Prostate gland (tissue), 2 donors: ENCODE measurements around the gene CETP.
"Not testable (repeated sequence)": the region's sequence is repeated elsewhere in the genome, so short reads cannot be mapped to it uniquely, and the experiment has no call there.

Experiments
- CTCF ChIP-seq, 4 experiments: fragments of 200-600 bp in 2 of 4; fragments of 450-650 bp in 2 of 4; sonication (generic) in 2 of 4; IDR thresholded peaks; 1 replicate in 3 of 4; 2 replicates in 1 of 4; pipeline ENCODE4 v1.5.1; 2016 to 2019; ENCODE audit warnings: antibody characterized with exemption in 4 of 4, mild to moderate bottlenecking in 2 of 4, moderate library complexity in 2 of 4
- POLR2A ChIP-seq: fragments of 450-650 bp; IDR thresholded peaks from one replicate; pipeline ENCODE4 v1.6.1; 2016; ENCODE audit warnings: antibody characterized with exemption, mild to moderate bottlenecking

DNA sequence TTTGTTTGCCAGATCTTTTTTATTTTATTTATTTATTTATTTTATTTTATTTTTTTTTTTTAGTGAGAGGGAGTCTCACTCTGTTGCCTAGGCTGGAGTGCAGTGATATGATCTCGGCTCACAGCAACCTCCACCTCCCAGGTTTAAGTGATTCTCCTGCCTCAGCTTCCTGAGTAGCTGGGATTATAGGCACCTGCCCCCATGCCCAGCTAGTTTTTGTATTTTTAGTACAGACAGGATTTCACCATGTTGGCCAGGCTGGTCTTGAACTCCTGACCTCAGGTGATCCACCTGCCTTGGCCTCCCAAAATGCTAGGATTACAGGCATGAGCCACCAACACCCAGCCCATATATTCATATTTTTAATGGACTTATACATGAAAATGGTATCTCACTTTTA lies 30.7 kb downstream of the CETP start:
- not testable (repeated sequence) for TF ChIP-seq CTCF (IDR thresholded peaks at IDR 0.05); POLR2A
